K562 (cell line): ENCODE data around the gene L3MBTL1. TPM values are rescaled to one million over a fixed set of nuclear protein-coding genes. Genes with fewer than 3 reads are reported as not detected.

Experiments
- ARID1B ChIP-seq: fragments of 450-650 bp; IDR thresholded peaks from 2 replicates; pipeline ENCODE4 v1.6.1; 2016; ENCODE audit warnings: antibody characterized with exemption, mild to moderate bottlenecking, inconsistent platforms
- BRD9 ChIP-seq: fragments of 450-650 bp; IDR thresholded peaks from 2 replicates; pipeline ENCODE4 v1.6.1; 2018; ENCODE audit warnings: low read depth; ENCODE audit not compliant: partially characterized antibody
- FOXK1 ChIP-seq: sonication (generic); formaldehyde crosslinking; IDR thresholded peaks from 2 replicates; pipeline ENCODE4 v1.8.0; 2022; ENCODE audit warnings: missing genetic modification reagents, mild to moderate bottlenecking, borderline replicate concordance
- GABPB1 ChIP-seq: sonication (generic); formaldehyde crosslinking; IDR thresholded peaks from 2 replicates; pipeline ENCODE4 v1.8.0; 2022; ENCODE audit warnings: mild to moderate bottlenecking, missing genetic modification reagents
- KLF6 ChIP-seq: fragments of 250-450 bp; sonication (Bioruptor Pico); IDR thresholded peaks from 2 replicates; pipeline ENCODE4 v1.4.0; 2020; ENCODE audit warnings: mild to moderate bottlenecking, moderate library complexity, borderline replicate concordance
- PHF20 ChIP-seq: fragments of 450-650 bp; IDR thresholded peaks from 2 replicates; pipeline ENCODE4 v1.6.1; 2018; ENCODE audit not compliant: partially characterized antibody
- POLR2G ChIP-seq: fragments of 200-400 bp; formaldehyde crosslinking; IDR thresholded peaks from 2 replicates; pipeline ENCODE4 v1.6.1; 2017; ENCODE audit warnings: low read depth, mild to moderate bottlenecking, antibody characterized with exemption, low read length, moderate library complexity
- SIN3B ChIP-seq: fragments of 450-650 bp; IDR thresholded peaks from 2 replicates; pipeline ENCODE4 v1.6.1; 2017; ENCODE audit warnings: low read depth, mild to moderate bottlenecking, moderate library complexity
- ZNF232 ChIP-seq: sonication (generic); formaldehyde crosslinking; IDR thresholded peaks from 2 replicates; pipeline ENCODE4 v1.8.0; 2022; ENCODE audit warnings: mild to moderate bottlenecking, missing genetic modification reagents
- polyA plus RNA-seq, 8 experiments: library from polyadenylated mRNA; depleted of rRNA in 4 of 8; stranded (reverse) in 5 of 8; unstranded in 3 of 8; fragments of >200 nt; fragmentation: Nextera tagmentation in 2 of 8; fragmentation: Illumina TruSeq in 1 of 8; extraction: Ambion mirVana in 2 of 8; extraction: Trizol in 1 of 8; gene quantifications; 2 replicates each; pipeline versions ENCODE4 v1.2.1 to v1.2.3, GENCODE V29; 2011 to 2014; ENCODE audit warnings: inconsistent platforms in 1 of 8, missing spikeins in 1 of 8
- total RNA-seq, 7 experiments: library from RNA; depleted of rRNA in 6 of 7; stranded (reverse); fragments of >200 nt in 6 of 7; fragmentation: Illumina TruSeq in 2 of 7; extraction: Trizol in 2 of 7; gene quantifications; 2 replicates each; pipeline versions ENCODE4 v1.2.1 to v1.2.3, GENCODE V29; 2011 to 2021; ENCODE audit warnings: low replicate concordance in 1 of 7
- TF ChIP-seq, protein P1 (sequence below): fragments of 450-650 bp; IDR thresholded peaks from 2 replicates; pipeline ENCODE4 v1.7.1; 2018; ENCODE audit warnings: mild to moderate bottlenecking, low read depth; ENCODE audit not compliant: partially characterized antibody
- TF ChIP-seq, protein P2 (sequence below), 2 experiments: fragments of 200-800 bp in 1 of 2; sonication (Bioruptor generic) in 1 of 2; sonication (generic) in 1 of 2; formaldehyde crosslinking in 1 of 2; IDR thresholded peaks in 1 of 2; conservative IDR thresholded peaks in 1 of 2; 2 replicates each; pipeline versions ENCODE4 v1.5.0 to v1.6.1; 2016 to 2020; ENCODE audit warnings: missing compliant biosample characterization in 1 of 2, missing genetic modification characterization in 1 of 2, missing genetic modification reagents in 1 of 2
- TF ChIP-seq, protein P3 (sequence below): fragments of 450-650 bp; formaldehyde crosslinking; IDR thresholded peaks from 2 replicates; pipeline ENCODE4 v1.4.0; 2020; ENCODE audit warnings: mild to moderate bottlenecking, moderate library complexity
- TF ChIP-seq, protein P4 (sequence below): fragments of 450-650 bp; IDR thresholded peaks from 2 replicates; pipeline ENCODE4 v1.6.1; 2016; ENCODE audit warnings: antibody characterized with exemption
- TF ChIP-seq, protein P5 (sequence below), 2 experiments: fragments of 250-450 bp in 1 of 2; fragments of 450-650 bp in 1 of 2; sonication (Bioruptor Pico) in 1 of 2; IDR thresholded peaks; 2 replicates each; pipeline versions ENCODE4 v1.6.1 to v1.8.0; 2016 to 2021; ENCODE audit warnings: mild to moderate bottlenecking in 2 of 2, moderate library complexity in 2 of 2, missing compliant biosample characterization in 1 of 2, missing genetic modification characterization in 1 of 2
- TF ChIP-seq, protein P6 (sequence below): fragments of 200-800 bp; sonication (Bioruptor generic); IDR thresholded peaks from 2 replicates; pipeline ENCODE4 v1.6.1; 2017; ENCODE audit warnings: missing genetic modification characterization, missing compliant biosample characterization

The L3MBTL1 gene
- total and polyA plus RNA-seq, 9 of the 15 experiments (the other 6 are each of a cell fraction or from before 2014, with no cell fraction given): 0.77 to 10.0 (median 4.4) TPM

DNA sequence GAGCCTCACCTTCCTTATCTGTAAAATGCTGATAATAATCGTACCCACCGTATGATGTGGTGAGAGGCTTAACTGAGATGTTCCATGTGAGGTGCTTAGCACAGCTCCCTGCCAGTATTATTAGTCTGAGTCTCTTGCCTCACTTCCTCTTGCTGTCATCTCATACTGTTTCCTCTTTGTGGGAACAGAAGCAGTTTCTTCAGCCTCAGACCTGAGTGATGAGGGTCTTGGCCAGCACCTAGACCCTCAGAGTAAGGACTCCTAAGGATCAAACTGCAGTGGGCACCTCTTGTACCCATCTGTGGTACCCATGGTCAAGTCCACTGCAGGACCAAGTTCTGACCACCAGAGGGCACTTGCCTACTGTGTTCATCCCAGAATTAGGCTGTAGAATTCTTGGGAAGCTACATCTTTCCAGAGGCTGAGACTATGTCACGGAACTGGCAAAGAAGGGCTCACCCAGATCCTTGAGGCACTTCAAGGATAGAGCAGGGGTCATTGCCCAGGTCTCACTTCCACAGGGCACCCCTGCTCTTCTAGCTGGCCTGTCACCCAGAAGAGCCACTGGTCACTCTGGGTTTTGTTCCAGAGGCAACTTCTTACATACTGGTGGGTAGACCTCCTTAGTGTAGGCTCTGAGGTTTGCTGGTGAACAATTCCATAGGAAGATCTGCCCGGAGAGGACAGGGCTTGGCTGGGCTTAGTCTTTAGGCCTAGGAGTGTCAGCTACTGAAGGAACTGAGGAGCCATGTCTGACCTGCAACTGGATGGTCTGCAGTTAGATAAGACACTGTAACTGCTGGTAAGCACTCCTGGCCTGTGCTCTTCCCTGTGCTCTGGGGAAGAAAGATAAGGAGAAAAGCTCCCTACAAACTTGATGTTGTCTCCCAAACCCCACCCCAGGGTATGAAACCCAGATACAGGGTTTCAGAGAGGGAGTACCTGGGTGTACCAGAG, 30.7 kb downstream of the L3MBTL1 start (continued):
- TF ChIP-seq ZNF232: no peak
- TF ChIP-seq, protein P1, sequence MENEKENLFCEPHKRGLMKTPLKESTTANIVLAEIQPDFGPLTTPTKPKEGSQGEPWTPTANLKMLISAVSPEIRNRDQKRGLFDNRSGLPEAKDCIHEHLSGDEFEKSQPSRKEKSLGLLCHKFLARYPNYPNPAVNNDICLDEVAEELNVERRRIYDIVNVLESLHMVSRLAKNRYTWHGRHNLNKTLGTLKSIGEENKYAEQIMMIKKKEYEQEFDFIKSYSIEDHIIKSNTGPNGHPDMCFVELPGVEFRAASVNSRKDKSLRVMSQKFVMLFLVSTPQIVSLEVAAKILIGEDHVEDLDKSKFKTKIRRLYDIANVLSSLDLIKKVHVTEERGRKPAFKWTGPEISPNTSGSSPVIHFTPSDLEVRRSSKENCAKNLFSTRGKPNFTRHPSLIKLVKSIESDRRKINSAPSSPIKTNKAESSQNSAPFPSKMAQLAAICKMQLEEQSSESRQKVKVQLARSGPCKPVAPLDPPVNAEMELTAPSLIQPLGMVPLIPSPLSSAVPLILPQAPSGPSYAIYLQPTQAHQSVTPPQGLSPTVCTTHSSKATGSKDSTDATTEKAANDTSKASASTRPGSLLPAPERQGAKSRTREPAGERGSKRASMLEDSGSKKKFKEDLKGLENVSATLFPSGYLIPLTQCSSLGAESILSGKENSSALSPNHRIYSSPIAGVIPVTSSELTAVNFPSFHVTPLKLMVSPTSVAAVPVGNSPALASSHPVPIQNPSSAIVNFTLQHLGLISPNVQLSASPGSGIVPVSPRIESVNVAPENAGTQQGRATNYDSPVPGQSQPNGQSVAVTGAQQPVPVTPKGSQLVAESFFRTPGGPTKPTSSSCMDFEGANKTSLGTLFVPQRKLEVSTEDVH: no peak
- TF ChIP-seq, protein P2, sequence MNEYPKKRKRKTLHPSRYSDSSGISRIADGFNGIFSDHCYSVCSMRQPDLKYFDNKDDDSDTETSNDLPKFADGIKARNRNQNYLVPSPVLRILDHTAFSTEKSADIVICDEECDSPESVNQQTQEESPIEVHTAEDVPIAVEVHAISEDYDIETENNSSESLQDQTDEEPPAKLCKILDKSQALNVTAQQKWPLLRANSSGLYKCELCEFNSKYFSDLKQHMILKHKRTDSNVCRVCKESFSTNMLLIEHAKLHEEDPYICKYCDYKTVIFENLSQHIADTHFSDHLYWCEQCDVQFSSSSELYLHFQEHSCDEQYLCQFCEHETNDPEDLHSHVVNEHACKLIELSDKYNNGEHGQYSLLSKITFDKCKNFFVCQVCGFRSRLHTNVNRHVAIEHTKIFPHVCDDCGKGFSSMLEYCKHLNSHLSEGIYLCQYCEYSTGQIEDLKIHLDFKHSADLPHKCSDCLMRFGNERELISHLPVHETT (CRISPR knock-in tag; conservative IDR thresholded peaks at IDR 0.05 in 1 of 2, IDR thresholded peaks at IDR 0.05 in 1 of 2): 0 out of 4 replicates have a peak, but pooled peaks of 1 of the 2 experiments have one; percentile 30
- TF ChIP-seq, protein P3, sequence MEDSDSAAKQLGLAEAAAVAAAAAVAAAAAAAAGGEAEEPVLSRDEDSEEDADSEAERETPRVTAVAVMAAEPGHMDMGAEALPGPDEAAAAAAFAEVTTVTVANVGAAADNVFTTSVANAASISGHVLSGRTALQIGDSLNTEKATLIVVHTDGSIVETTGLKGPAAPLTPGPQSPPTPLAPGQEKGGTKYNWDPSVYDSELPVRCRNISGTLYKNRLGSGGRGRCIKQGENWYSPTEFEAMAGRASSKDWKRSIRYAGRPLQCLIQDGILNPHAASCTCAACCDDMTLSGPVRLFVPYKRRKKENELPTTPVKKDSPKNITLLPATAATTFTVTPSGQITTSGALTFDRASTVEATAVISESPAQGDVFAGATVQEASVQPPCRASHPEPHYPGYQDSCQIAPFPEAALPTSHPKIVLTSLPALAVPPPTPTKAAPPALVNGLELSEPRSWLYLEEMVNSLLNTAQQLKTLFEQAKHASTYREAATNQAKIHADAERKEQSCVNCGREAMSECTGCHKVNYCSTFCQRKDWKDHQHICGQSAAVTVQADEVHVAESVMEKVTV (CRISPR knock-in tag): peak; percentile 78; the same call in 1 of the 2 replicates
- peak; percentile 96 for TF ChIP-seq ARID1B
- TF ChIP-seq, protein P4, sequence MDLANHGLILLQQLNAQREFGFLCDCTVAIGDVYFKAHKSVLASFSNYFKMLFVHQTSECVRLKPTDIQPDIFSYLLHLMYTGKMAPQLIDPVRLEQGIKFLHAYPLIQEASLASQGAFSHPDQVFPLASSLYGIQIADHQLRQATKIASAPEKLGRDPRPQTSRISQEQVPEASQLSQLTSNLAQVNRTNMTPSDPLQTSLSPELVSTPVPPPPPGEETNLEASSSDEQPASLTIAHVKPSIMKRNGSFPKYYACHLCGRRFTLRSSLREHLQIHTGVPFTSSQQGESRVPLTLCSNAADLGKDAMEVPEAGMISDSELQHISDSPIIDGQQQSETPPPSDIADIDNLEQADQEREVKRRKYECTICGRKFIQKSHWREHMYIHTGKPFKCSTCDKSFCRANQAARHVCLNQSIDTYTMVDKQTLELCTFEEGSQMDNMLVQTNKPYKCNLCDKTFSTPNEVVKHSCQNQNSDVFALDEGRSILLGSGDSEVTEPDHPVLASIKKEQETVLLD: no peak; the same call in 1 of the 2 replicates
- no peak for TF ChIP-seq SIN3B
- TF ChIP-seq POLR2G: no peak
- TF ChIP-seq KLF6 (CRISPR knock-in tag): 0 out of 2 replicates have a peak, but pooled peaks have one; percentile 25
- no peak for TF ChIP-seq PHF20
- TF ChIP-seq, protein P5, sequence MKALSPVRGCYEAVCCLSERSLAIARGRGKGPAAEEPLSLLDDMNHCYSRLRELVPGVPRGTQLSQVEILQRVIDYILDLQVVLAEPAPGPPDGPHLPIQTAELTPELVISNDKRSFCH (CRISPR knock-in tag; IDR thresholded peaks at IDR 0.05): no peak
- TF ChIP-seq, protein P5 (tag; IDR thresholded peaks at IDR 0.05): no peak
- TF ChIP-seq FOXK1 (CRISPR knock-in tag): no peak
- peak; percentile 12 for TF ChIP-seq BRD9
- TF ChIP-seq, protein P6, sequence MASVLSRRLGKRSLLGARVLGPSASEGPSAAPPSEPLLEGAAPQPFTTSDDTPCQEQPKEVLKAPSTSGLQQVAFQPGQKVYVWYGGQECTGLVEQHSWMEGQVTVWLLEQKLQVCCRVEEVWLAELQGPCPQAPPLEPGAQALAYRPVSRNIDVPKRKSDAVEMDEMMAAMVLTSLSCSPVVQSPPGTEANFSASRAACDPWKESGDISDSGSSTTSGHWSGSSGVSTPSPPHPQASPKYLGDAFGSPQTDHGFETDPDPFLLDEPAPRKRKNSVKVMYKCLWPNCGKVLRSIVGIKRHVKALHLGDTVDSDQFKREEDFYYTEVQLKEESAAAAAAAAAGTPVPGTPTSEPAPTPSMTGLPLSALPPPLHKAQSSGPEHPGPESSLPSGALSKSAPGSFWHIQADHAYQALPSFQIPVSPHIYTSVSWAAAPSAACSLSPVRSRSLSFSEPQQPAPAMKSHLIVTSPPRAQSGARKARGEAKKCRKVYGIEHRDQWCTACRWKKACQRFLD (CRISPR knock-in tag): no peak
- no peak for TF ChIP-seq GABPB1
